Colonic mucosa (tissue), 4 donors: Measurements from ENCODE around the gene PRKCE. TPM values are rescaled to one million over a fixed set of nuclear protein-coding genes. Genes with fewer than 3 reads are reported as not detected.

ENCODE experiments used
- DNase-seq: peaks from one replicate; pipeline ENCODE4 v3.0.0-alpha.2; 2020
- H3K27ac ChIP-seq: fragments of 200-600 bp; one replicate; pipeline ENCODE4 v1.8.0; 2021
- H3K27me3 ChIP-seq: fragments of 200-600 bp; one replicate; pipeline ENCODE4 v1.8.0; 2021
- H3K36me3 ChIP-seq: fragments of 200-600 bp; one replicate; pipeline ENCODE4 v1.8.0; 2021
- H3K4me1 ChIP-seq: fragments of 200-600 bp; one replicate; pipeline ENCODE4 v1.8.0; 2021; ENCODE audit warnings: mild to moderate bottlenecking
- H3K4me3 ChIP-seq: fragments of 200-600 bp; one replicate; pipeline ENCODE4 v1.8.0; 2021
- H3K9ac ChIP-seq, 2 donors: one replicate each; pipeline ENCODE4 v1.7.0; 2013; ENCODE audit warnings: control low read depth in 2 of 2, low read depth in 2 of 2, low read length in 2 of 2
- H3K9me3 ChIP-seq: fragments of 200-600 bp; one replicate; pipeline ENCODE4 v1.8.0; 2021
- CTCF ChIP-seq: fragments of 200-600 bp; IDR thresholded peaks from one replicate; pipeline ENCODE4 v1.8.0; 2022; ENCODE audit warnings: antibody characterized with exemption, mild to moderate bottlenecking
- intact Hi-C: fragments of 100-400 bp; cut with DNase I; formaldehyde crosslinking; loops from one replicate; pipeline ENCODE4 v1.14.1; 2022
- total RNA-seq, 2 donors: library from RNA; stranded (reverse); fragmentation: NEBNext Ultra II Directional in 1 of 2; extraction: Animal tissue kit (Norgen Biotek cat#: 25700) in 1 of 2; gene quantifications; one replicate each; pipeline ENCODE4 v1.2.1, GENCODE V29; 2021
- donor health status: healthy.
- donor health status: DM: no; HTN: no; CAD: no.
- donor health status: DM: no; HTN: no; CAD: no.

PRKCE gene
- total RNA-seq, 2 donors from 2014 or later: 17.5 to 25.8 TPM

- no peak for DNase-seq
- intact Hi-C loops: no loop called here
- H3K9ac ChIP-seq: no peak overlapping the region
- H3K4me1 ChIP-seq: no peaks in the 10 kb centered on the region
- no peaks in the 10 kb centered on the region for H3K27me3 ChIP-seq
- no peak for TF ChIP-seq CTCF
- no peak overlapping the region for H3K4me3 ChIP-seq
- no peaks in the 10 kb centered on the region for H3K36me3 ChIP-seq
- H3K9me3 ChIP-seq: no peaks in the 10 kb centered on the region
- H3K27ac ChIP-seq: no peak overlapping the region
Observed at GRCh38 chr2:45943219-45944044, 292.0 kb downstream of the PRKCE start.

- no peak for DNase-seq
- Histone ChIP-seq H3K9me3 (no peaks in the 10 kb centered on the region), H3K4me1 (no peaks in the 10 kb centered on the region), H3K9ac (no peak overlapping the region), H3K4me3 (no peak overlapping the region), H3K36me3 (no peaks in the 10 kb centered on the region), H3K27ac (no peak overlapping the region), H3K27me3 (no peaks in the 10 kb centered on the region)
- no peak for TF ChIP-seq CTCF
- intact Hi-C loops: no loop called here
Observed at GRCh38 chr2:45944074-45944473, 292.6 kb downstream of the PRKCE start.

- no peak for TF ChIP-seq CTCF
- intact Hi-C loops: no loop called here
- no peaks in the 10 kb centered on the region for H3K4me1 ChIP-seq
Observed at GRCh38 chr2:45945302-45945717, 293.8 kb downstream of the PRKCE start.

GRCh38 chr2:45946023-45946422, 294.5 kb downstream of the PRKCE start:
- Histone ChIP-seq H3K27ac (no peak overlapping the region), H3K27me3 (no peaks in the 10 kb centered on the region), H3K4me3 (no peak overlapping the region), H3K9me3 (no peaks in the 10 kb centered on the region), H3K4me1 (no peaks in the 10 kb centered on the region), H3K36me3 (no peaks in the 10 kb centered on the region), H3K9ac (no peak overlapping the region)
- intact Hi-C loops: no loop called here
- no peak for DNase-seq
- TF ChIP-seq CTCF: no peak

More at GRCh38 chr2:45945302-45945717, 293.8 kb downstream of the PRKCE start:
- Histone ChIP-seq H3K27ac (no peak overlapping the region), H3K36me3 (no peaks in the 10 kb centered on the region), H3K4me3 (no peak overlapping the region), H3K9me3 (no peaks in the 10 kb centered on the region), H3K27me3 (no peaks in the 10 kb centered on the region), H3K9ac (no peak overlapping the region)
- no peak for DNase-seq

- Histone ChIP-seq H3K27me3 (no peaks in the 10 kb centered on the region), H3K4me3 (no peak overlapping the region), H3K9ac (no peak overlapping the region), H3K36me3 (no peaks in the 10 kb centered on the region), H3K27ac (no peak overlapping the region), H3K9me3 (no peaks in the 10 kb centered on the region), H3K4me1 (no peaks in the 10 kb centered on the region)
- no peak for TF ChIP-seq CTCF
- intact Hi-C loops: no loop called here
- no peak for DNase-seq
Observed at GRCh38 chr2:45950606-45951005, 299.1 kb downstream of the PRKCE start.
